ENCODE measurements around the gene ASPHD2.

- TF ChIP-seq, protein P1, sequence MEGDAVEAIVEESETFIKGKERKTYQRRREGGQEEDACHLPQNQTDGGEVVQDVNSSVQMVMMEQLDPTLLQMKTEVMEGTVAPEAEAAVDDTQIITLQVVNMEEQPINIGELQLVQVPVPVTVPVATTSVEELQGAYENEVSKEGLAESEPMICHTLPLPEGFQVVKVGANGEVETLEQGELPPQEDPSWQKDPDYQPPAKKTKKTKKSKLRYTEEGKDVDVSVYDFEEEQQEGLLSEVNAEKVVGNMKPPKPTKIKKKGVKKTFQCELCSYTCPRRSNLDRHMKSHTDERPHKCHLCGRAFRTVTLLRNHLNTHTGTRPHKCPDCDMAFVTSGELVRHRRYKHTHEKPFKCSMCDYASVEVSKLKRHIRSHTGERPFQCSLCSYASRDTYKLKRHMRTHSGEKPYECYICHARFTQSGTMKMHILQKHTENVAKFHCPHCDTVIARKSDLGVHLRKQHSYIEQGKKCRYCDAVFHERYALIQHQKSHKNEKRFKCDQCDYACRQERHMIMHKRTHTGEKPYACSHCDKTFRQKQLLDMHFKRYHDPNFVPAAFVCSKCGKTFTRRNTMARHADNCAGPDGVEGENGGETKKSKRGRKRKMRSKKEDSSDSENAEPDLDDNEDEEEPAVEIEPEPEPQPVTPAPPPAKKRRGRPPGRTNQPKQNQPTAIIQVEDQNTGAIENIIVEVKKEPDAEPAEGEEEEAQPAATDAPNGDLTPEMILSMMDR (IDR thresholded peaks at IDR 0.05; ENCODE audit: low read depth, low read length, poor library complexity, severe bottlenecking) = no peak
- no peak for TF ChIP-seq EZH2phosphoT487 (IDR thresholded peaks at IDR 0.05; ENCODE audit: borderline replicate concordance, low read length)
Measured at GRCh38 chr22:26494506-26494905, 65.4 kb downstream of the ASPHD2 start.

All from DOHH2 (cell line).